HUES64 (cell line): ENCODE results near the gene KRTAP10-12. TPM values are rescaled to one million over a fixed set of nuclear protein-coding genes. Genes with fewer than 3 reads are reported as not detected.
"Not testable (repeated sequence)": the region's sequence is repeated elsewhere in the genome, so short reads cannot be mapped to it uniquely, and the experiment has no call there.

ENCODE experiments used
- H3K27ac ChIP-seq: 2 replicates; pipeline ENCODE4 v1.7.0; 2013; ENCODE audit warnings: low read depth, low read length, inconsistent platforms
- H3K27me3 ChIP-seq: 2 replicates; pipeline ENCODE4 v1.6.1; 2013; ENCODE audit warnings: mild to moderate bottlenecking, low read length; ENCODE audit not compliant: insufficient read depth
- H3K36me3 ChIP-seq: 2 replicates; pipeline ENCODE4 v1.6.1; 2013; ENCODE audit warnings: mild to moderate bottlenecking, low read length; ENCODE audit not compliant: insufficient read depth
- H3K4me1 ChIP-seq: 2 replicates; pipeline ENCODE4 v1.6.1; 2013; ENCODE audit warnings: mild to moderate bottlenecking, low read length, moderate library complexity; ENCODE audit not compliant: insufficient read depth
- H3K4me3 ChIP-seq: 2 replicates; pipeline ENCODE4 v1.5.1; 2013; ENCODE audit warnings: mild to moderate bottlenecking, low read length, moderate library complexity
- H3K9ac ChIP-seq: 2 replicates; pipeline ENCODE4 v1.6.1; 2013; ENCODE audit warnings: mild to moderate bottlenecking, low read depth, low read length
- H3K9me3 ChIP-seq: 2 replicates; pipeline ENCODE4 v1.6.1; 2013; ENCODE audit warnings: low read depth, low read length; ENCODE audit not compliant: insufficient read depth
- WGBS: fragments of 150-250, 120-280 bp; methylation state at CpG from one replicate; pipeline ENCODE4 v1.1.7; 2013; ENCODE audit warnings: missing lambda C conversion rate; 5-methylcytosine and 5-hydroxymethylcytosine counted together
- polyA plus RNA-seq, 2 experiments: library from polyadenylated mRNA; stranded (reverse); fragments of 50-300 nt; gene quantifications; one replicate each; pipeline ENCODE4 v1.2.3, GENCODE V29; 2013

The KRTAP10-12 gene, protein sequence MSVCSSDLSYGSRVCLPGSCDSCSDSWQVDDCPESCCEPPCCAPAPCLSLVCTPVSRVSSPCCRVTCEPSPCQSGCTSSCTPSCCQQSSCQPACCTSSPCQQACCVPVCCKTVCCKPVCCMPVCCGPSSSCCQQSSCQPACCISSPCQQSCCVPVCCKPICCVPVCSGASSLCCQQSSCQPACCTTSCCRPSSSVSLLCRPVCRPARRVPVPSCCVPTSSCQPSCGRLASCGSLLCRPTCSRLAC
- not detected for polyA plus RNA-seq (2013, experiment 1 of 2)
- not detected for polyA plus RNA-seq (2013, experiment 2 of 2)

DNA sequence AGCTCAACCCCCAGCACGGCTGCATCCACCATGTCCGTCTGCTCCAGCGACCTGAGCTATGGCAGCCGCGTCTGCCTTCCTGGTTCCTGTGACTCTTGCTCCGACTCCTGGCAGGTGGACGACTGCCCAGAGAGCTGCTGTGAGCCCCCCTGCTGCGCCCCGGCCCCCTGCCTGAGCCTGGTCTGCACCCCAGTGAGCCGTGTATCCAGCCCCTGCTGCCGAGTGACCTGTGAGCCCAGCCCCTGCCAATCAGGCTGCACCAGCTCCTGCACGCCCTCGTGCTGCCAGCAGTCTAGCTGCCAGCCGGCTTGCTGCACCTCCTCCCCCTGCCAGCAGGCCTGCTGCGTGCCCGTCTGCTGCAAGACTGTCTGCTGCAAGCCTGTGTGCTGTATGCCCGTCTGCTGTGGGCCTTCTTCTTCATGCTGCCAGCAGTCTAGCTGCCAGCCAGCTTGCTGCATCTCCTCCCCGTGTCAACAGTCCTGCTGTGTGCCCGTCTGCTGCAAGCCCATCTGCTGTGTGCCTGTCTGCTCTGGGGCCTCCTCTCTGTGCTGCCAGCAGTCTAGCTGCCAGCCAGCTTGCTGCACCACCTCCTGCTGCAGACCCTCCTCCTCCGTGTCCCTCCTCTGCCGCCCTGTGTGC lies at the start of gene KRTAP10-12:
Gene KRTAP10-12 (plus strand): TSS at position 1 of the 639 bp plus-strand sequence. CDS start 30 bp downstream, at position 31.
- not testable (repeated sequence) for H3K9ac ChIP-seq, H3K27me3 ChIP-seq, H3K4me3 ChIP-seq, H3K36me3 ChIP-seq, H3K27ac ChIP-seq
- Histone ChIP-seq H3K9me3 (peaks cover 14% of the 10 kb centered on the region), H3K4me1 (peaks cover 27% of the 10 kb centered on the region)
- WGBS: 59% methylated on average over 20 of the region's 21 CpGs

- H3K4me3 ChIP-seq: no peak overlapping the region
- WGBS: 81% methylated on average over 8 of the region's 8 CpGs
- H3K27me3 ChIP-seq: no peaks in the 10 kb centered on the region
- peaks cover 17% of the 10 kb centered on the region for H3K9me3 ChIP-seq
- H3K9ac ChIP-seq: no peak overlapping the region
- no peaks in the 10 kb centered on the region for H3K36me3 ChIP-seq
- no peaks in the 10 kb centered on the region for H3K4me1 ChIP-seq
- H3K27ac ChIP-seq: no peak overlapping the region
Measured at GRCh38 chr21:44647222-44647552, 49.8 kb upstream of the KRTAP10-12 start.

DNA sequence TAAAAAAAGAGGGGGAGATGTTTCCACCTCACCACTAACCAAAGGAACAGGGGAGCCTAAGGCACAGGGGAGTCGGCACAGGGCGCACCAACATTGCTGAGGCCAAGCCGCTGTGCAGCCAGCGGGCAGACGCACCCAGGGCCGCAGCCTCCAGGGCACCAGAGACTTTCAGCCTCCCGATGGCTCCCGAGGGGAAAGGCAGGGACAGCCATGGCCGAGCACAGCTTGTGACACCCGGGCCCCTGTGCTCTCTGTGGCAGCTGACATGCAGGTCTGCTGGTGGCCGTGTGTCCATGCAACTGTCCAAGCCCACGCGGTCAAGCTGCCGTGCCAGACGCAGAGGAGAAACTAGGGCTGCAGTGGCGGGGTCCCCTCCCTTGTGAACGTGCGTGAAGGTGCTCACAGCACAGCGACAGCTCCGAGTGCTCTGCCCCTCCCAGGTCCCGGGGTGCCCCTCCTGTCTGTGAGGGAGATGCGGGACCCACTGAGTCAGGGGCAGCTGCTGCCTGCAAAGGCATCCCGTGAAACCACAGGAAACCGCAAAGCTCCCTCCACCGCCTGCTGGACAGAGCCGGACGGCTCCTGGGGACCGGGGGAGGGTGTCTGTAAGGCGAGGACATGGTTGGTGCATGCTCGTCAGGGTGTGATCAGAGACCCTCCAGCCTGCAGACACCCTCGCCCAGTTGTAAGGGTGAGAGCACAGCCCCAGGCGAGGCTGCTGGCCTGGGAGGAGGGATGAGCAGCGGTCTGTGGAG lies 48.2 kb upstream of the KRTAP10-12 start:
- Histone ChIP-seq H3K9ac (no peak overlapping the region), H3K27ac (no peak overlapping the region), H3K4me3 (no peak overlapping the region), H3K27me3 (no peaks in the 10 kb centered on the region), H3K36me3 (no peaks in the 10 kb centered on the region), H3K9me3 (peaks cover 14% of the 10 kb centered on the region), H3K4me1 (no peaks in the 10 kb centered on the region)
- WGBS: 92% methylated on average over 33 of the region's 33 CpGs

DNA sequence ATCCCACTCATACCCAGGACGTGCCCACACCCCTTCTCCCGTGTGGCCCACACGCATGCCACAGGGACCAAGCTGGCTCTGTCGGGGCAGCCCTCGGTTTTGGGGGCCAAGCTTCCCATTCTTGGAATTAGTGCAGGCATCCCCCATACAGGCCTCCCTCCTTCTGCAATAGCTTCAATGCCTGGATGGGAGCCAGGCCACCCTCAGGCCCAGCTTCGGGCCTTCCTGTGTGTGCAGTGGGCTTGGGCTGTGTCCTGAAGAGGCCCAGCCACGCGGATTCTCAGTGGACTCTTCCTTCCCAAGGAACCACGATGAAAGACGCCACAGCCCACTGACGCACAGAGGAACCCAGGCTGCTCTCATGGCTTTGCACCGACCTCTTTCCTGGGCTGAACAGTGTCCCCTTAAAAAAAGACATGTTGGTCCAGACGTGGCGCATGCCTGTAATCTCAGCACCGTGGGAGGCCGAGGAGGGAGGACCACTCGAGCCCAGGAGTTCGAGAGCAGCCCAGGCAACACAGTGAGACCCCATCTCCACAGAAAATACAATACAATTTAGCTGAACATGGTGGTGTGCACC lies 47.4 kb upstream of the KRTAP10-12 start:
- Histone ChIP-seq H3K9me3 (peaks cover 6% of the 10 kb centered on the region; the same call in 1 of the 2 replicates), H3K36me3 (no peaks in the 10 kb centered on the region), H3K27ac (no peak overlapping the region), H3K4me3 (no peak overlapping the region), H3K27me3 (no peaks in the 10 kb centered on the region), H3K9ac (no peak overlapping the region), H3K4me1 (no peaks in the 10 kb centered on the region)
- WGBS: 94% methylated on average over 18 of the region's 18 CpGs

- H3K4me3 ChIP-seq: no peak overlapping the region
- no peaks in the 10 kb centered on the region for H3K4me1 ChIP-seq
- 92% methylated on average over 20 of the region's 20 CpGs for WGBS
- H3K9me3 ChIP-seq: no peaks in the 10 kb centered on the region
- no peak overlapping the region for H3K27ac ChIP-seq
- no peaks in the 10 kb centered on the region for H3K27me3 ChIP-seq
- H3K9ac ChIP-seq: no peak overlapping the region
- no peaks in the 10 kb centered on the region for H3K36me3 ChIP-seq
Measured at GRCh38 chr21:44650265-44650972, 46.6 kb upstream of the KRTAP10-12 start.

- Histone ChIP-seq H3K27ac (no peak overlapping the region), H3K4me1 (no peaks in the 10 kb centered on the region), H3K27me3 (no peaks in the 10 kb centered on the region), H3K9me3 (no peaks in the 10 kb centered on the region), H3K36me3 (no peaks in the 10 kb centered on the region), H3K9ac (no peak overlapping the region), H3K4me3 (no peak overlapping the region)
- WGBS: 95% methylated on average over 12 of the region's 12 CpGs
Measured at GRCh38 chr21:44650973-44651675, 45.8 kb upstream of the KRTAP10-12 start.

DNA sequence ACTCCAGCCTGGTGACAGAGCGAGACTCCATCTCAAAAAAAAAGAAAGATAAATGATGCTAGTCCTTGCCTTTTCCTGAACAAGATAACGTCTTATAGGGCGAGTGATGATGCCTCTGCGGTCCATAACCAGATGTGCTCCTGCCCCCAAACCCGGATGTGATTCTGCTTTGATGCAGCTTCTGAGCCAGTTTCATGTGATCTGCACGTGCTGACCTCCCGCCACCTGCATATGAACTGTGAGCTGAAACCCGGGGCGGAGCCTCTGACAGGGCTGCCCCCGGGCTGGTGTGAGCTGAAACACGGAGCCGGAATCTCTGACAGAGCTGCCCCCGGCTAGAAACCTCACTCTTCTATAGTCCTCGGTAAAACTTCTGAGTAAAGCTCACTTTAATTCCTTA lies 43.8 kb upstream of the KRTAP10-12 start:
- Histone ChIP-seq H3K4me1 (no peaks in the 10 kb centered on the region), H3K9me3 (no peaks in the 10 kb centered on the region), H3K27me3 (no peaks in the 10 kb centered on the region), H3K27ac (no peak overlapping the region), H3K4me3 (no peak overlapping the region), H3K36me3 (no peaks in the 10 kb centered on the region), H3K9ac (no peak overlapping the region)
- WGBS: 83% methylated on average over 14 of the region's 14 CpGs

- no peak overlapping the region for H3K9ac ChIP-seq
- WGBS: 89% methylated on average over 17 of the region's 17 CpGs
- peaks cover 5% of the 10 kb centered on the region; the same call in 1 of the 2 replicates for H3K4me1 ChIP-seq
- H3K27ac ChIP-seq: no peak overlapping the region
- no peak overlapping the region for H3K4me3 ChIP-seq
- no peaks in the 10 kb centered on the region for H3K36me3 ChIP-seq
- no peaks in the 10 kb centered on the region for H3K27me3 ChIP-seq
- H3K9me3 ChIP-seq: no peaks in the 10 kb centered on the region
Measured at GRCh38 chr21:44653656-44654575, 43.1 kb upstream of the KRTAP10-12 start.

GRCh38 chr21:44654576-44655175 lies 42.3 kb upstream of the KRTAP10-12 start, which contains the start of gene KRTAP12-4:
Gene KRTAP12-4 (minus strand): TSS chr21:44654659. CDS start chr21:44654614, 45 bp downstream.
- Histone ChIP-seq H3K27me3 (no peaks in the 10 kb centered on the region), H3K4me1 (peaks cover 13% of the 10 kb centered on the region), H3K9me3 (no peaks in the 10 kb centered on the region), H3K36me3 (no peaks in the 10 kb centered on the region), H3K27ac (no peak within 1 kb of the TSS), H3K9ac (no peak within 1 kb of the TSS), H3K4me3 (no peak within 1 kb of the TSS)
- WGBS: 92% methylated on average over 9 of the region's 9 CpGs
